ENCODE data around the gene RABEP2.
"Not testable (repeated sequence)": the region's sequence is repeated elsewhere in the genome, so short reads cannot be mapped to it uniquely, and the experiment has no call there.

The RABEP2 gene

DNA sequence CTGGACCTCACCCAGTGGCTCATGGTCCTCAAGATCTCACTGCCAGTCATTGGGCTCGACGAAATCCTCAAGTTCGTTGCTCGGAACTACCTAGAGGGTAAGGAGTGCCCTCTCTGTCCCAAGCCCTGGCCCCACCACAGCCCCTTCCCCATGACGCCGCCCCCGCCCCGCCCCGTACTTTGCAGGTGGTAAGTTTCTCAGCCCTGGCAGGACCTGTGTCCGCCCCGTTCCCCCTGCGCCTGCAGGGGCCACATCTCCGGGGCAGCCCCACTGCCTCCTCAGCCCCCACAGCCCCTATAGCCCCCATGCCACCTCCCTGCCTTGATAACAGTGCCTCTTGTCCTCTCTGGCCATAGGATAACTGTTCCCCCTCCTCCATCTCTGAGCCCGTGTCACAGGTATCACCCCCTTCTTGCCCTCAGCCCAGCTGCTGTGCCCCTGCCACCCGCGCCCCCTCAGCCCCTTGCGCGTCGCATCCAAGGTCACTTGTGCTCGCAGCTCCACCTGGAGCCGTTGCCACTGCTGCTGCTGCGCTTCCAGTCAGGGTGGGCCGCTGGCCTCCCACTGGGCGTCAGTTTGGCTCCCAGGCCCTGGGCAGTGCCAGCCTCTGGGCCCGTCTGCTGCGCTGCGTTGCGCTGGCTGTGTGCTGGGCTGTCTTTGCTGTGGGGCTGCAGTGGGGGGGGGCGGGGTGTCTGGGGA lies 21.5 kb downstream of the RABEP2 start:
- DNase-seq, result no peak

GRCh38 chr16:28902909-28903308 lies 22.1 kb downstream of the RABEP2 start:
- no peak for DNase-seq

GRCh38 chr16:28901862-28902261 lies 23.2 kb downstream of the RABEP2 start:
- DNase-seq, result no peak

DNA sequence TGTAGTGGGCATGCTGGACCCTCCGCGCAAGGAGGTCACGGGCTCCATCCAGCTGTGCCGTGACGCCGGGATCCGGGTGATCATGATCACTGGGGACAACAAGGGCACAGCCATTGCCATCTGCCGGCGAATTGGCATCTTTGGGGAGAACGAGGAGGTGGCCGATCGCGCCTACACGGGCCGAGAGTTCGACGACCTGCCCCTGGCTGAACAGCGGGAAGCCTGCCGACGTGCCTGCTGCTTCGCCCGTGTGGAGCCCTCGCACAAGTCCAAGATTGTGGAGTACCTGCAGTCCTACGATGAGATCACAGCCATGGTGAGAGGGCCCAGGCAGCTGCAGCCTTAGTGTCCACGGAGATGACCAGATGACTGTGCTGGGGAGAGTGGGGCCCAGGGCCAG lies 24.4 kb downstream of the RABEP2 start:
- DNase-seq, result no peak

- DNase-seq, result no peak
These were observed 25.0 kb downstream of the RABEP2 start for GRCh38 chr16:28899882-28900590.

DNA sequence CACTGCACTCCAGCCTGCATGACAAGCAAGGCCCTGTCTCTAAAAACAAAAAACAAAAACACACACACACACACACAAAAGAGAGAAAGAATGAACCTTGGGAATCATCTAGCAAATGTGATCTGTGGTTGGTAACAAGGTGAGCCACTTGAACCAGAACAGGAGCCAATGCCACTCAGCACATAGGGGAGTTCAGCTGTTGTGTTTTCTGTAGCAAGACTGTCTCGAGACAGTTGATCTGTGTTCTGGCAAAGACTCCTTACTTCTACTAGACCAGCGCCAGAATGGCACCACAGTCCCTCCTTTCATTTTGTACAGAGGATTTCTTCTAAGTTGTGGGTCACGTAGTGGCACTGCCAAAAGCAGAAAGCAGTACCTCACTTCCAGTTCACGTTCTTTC lies 26.1 kb downstream of the RABEP2 start:
- DNase-seq, result no peak

DNA sequence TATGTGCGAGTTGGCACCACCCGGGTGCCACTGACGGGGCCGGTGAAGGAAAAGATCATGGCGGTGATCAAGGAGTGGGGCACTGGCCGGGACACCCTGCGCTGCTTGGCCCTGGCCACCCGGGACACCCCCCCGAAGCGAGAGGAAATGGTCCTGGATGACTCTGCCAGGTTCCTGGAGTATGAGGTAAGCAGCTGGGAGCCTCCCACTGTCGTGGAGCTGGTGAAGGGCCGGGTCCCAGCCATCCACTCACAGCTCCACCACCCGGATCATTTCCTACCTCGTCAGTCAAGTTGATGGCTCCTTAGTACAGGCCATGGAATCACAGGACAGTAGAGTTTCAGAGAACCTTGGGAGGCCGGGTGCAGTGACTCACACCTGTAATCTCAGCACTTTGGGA lies 26.8 kb downstream of the RABEP2 start:
- DNase-seq, result no peak

GRCh38 chr16:28897826-28898225 lies 27.2 kb downstream of the RABEP2 start:
- DNase-seq, result no peak

- no peak for DNase-seq
These were observed 29.4 kb downstream of the RABEP2 start for GRCh38 chr16:28895609-28896008.

- no peak for DNase-seq
These were observed 31.7 kb downstream of the RABEP2 start for GRCh38 chr16:28893291-28893690.

- DNase-seq, result no peak
These were observed 32.8 kb downstream of the RABEP2 start for GRCh38 chr16:28891964-28892890.

GRCh38 chr16:28890355-28890754 lies 34.7 kb downstream of the RABEP2 start:
- DNase-seq, result not testable (repeated sequence)

DNA sequence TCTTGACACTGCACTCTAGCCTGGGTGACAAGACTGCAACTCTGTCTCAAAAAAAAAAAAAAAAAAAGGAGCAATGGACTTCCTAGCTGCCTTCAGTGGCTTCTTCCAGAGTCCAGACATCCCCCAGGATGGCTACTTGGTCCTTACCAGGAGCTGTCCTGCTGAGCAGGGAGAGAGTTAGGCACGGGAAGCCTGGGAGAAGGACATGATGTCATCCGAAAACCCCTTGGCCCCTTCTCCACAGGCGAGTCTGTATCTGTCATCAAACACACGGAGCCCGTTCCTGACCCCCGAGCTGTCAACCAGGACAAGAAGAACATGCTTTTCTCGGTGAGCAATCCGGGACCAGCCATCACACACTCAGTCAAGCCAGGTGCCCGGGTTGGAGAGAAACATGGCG lies 38.1 kb downstream of the RABEP2 start:
- DNase-seq, result no peak

DNA sequence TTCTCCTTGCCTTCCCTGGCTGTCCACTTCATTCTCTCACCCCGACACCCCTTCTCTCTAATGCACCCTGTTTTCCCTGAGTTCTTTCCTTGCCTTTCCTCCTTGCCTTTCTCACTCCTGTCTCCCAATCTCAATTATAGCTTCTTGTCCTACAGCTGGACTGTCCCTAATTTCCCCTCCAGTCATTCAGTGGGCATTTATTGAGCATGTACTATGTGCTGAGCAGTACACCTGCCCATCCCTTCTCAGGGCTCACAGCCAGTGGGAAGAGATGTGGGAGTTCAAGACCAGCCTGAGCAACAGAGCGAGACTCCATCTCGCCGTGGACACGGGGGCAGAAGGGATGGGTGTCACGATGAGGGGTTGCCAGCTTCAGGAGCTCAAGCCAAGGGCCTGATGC lies 41.0 kb downstream of the RABEP2 start:
- DNase-seq, result no peak

GRCh38 chr16:28883221-28883996 lies 41.6 kb downstream of the RABEP2 start:
- no peak for DNase-seq

DNA sequence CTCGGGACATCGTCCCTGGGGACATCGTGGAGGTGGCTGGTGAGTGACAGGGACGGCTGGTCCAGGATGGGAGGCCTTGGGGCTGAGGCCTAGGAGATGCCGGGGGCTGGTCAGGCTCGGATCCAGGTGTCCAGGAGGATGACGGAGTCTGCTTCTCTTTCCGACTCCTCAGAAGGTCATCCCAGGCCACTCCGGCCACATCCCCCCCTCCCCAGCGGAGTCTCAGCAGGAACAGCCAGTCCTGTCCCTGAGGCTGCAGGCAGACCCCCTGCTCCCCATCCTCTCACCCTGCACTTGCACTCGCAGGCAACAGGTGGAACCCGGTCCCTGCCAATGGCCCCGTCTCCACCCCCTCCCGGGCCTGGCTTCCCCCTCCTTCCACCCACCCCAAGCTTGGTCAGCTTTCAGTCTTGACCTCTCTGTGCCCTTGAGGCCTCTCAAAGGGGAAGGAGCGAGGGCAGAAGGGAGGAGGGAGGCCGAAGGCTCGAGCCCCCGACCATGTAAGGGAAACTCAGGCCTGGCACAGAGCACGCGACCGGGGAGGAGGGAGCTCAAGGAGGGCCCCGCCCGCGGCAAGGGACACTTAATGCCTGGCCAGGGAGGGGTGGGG lies 42.4 kb downstream of the RABEP2 start:
- no peak for DNase-seq

GRCh38 chr16:28881565-28881964 lies 43.5 kb downstream of the RABEP2 start:
- DNase-seq, result not testable (repeated sequence)

DNA sequence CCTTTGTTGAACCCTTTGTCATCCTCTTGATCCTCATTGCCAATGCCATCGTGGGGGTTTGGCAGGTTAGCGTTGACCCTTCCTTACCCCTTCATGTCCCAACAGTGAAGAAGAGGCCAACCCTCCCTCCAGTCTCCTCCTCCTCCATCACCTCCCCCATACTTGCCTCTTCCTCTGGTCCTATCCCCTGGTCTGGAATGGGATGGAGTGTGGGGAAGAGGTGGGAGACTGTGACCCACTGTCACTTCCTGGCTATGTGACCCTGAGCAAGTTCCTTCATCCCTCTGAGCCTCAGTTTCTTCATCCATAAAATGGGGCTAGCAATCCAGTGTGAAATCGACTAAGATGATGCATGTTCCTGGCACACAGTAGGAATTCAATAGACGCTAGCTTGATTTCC lies 44.1 kb downstream of the RABEP2 start:
- DNase-seq, result no peak

- DNase-seq, result no peak
These were observed 44.5 kb downstream of the RABEP2 start for GRCh38 chr16:28880589-28880915.

DNA sequence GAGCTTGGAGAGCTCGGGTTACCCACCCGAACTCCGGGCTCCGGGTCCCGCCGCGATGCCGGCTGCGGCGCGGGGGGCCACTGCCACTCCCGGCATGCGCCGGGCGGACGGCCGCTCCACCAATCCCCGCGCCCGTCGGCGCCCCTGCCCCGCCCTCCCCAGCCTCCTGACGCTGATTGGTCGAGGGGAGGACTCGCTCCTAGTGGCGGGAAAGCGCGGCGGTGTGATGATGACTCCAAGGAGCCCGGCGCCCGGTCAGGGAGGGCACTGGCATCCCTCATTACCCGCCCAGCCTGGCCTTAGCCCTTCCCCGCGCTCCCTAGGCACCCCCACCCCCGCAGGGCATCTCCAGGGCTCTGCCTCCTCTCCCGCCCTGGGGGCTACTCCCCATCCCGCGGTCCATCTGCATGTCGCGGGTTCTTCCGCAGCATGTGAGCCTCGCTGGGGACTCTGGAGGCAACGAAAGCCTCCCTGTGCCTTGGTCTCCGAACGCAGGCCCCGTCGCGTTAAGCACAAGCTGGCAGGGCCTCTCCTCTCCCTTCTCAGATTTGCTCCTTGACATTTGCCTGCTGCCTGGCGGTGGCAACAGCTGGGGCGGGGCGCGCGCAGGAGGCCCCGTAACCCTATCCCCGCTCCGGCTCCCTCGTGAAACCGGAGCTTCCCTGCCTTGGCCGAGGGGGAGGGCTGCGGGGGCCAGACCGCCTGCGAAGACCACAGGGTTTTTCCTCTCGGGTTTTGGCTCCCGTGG lies 45.0 kb downstream of the RABEP2 start:
- peak; percentile 74 to 83 (median 75) for DNase-seq

DNA sequence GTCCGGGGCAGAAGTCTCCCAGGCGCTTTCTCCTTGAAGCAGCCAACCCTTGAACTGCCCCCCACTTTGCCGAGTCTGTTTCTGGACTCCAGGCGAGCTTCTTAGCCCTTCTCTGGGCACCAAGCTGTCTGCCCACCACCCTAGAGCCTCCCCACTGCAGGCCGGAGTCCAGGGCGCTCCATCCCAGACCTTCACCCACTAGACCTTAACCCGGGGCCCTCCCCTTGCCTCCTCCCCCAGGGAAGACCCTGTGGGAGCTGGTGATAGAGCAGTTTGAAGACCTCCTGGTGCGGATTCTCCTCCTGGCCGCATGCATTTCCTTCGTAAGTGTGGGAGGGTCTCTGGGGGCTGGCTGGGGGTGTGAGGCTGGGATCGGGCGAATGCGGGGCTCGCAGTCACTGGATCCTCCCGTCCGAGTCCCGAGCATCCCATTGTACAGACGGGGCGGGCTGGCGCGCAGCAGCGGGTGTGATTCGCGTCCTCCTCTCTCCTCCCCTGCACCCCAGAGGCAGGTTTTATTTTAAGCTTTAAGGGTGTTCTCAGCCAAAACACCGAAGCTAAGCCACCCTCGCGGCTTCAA lies 45.7 kb downstream of the RABEP2 start:
- DNase-seq, result no peak
